HG02870 (cell line): ENCODE results near the gene PCCA.

Experiments
- ATAC-seq: cut with Tn5 transposase; IDR thresholded peaks from one replicate; pipeline ENCODE4 v1.9.1; 2021; ENCODE audit warnings: mild to moderate bottlenecking, moderate library complexity; ENCODE audit not compliant: unreplicated experiment

Gene PCCA

DNA sequence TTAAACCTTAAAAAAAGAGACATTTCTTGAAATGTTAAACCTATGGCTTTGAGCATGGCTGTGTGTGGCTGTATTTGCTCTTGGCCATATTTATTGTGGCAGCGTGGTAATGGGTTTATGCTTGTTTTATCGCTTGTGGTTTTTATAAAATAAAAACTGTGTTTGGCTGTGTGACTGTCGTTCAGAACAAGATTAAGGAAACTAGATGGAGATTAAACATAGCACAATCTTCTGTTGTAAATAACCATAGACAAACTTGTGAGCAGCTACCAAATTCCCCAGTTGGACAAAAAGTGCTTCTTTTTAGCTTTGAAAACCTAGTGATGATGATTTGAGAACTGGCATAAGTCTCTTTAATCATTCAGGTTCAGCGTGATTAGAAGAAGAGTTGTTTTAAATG, 308.7 kb downstream of the PCCA start:
- no peak for ATAC-seq

DNA sequence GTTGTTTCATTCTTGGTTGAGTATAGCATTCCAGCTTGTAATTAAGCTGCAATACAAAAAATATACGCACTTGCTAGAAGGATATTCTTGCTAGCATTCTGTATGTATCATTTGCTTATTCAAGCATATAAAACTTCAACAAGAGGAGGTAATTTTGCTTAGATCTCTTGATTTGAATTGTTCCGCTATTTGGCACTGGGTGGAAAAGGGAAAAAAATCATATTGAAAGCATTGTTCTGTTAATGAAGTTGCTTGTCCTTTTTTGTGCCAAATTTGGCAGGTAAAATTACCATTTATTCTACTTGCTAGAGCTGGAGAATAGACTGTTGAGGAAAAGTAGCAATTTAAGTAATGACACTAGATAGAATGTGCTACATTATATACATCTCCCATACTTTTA, 309.5 kb downstream of the PCCA start:
- ATAC-seq = no peak

DNA sequence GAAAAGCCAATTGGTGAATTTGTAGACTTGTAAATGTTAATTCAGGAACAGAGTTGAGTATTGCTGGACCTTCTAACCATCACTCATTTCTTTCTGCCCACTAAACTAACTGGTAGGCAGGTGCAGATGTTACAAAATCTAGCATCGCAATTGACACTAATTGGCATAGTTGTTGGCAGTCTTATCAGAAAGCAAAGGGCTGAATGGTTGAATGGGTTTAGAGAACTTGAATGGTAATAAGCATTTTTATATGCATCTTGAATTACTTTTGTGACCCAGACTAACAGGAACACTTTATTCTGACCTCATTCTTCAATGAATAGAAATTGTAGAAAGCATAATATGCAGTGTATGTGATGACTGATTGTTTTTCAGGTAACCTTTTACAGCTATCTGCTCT, 310.6 kb downstream of the PCCA start:
- no peak for ATAC-seq

GRCh38 chr13:100403675-100404074, 314.8 kb downstream of the PCCA start:
- no peak for ATAC-seq

DNA sequence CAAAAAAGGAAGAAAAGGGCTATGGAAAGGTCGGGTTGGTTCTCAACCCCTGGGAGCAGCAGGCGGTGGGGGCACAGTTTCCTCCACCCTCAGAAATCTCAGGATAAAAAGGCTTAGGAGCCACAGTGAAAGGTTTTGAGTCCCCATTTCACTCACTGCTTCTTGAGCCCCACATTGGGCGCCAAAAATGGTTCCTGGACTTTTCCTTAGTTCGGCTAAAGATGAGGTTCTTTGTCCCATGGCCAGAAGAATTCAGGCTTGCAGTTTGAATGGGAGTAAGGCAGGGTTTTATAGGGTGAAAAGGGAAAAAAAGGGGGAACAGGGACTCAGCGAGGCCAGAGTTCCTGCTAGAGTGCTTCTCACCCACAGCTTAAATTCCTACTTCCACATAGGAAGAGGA, 320.2 kb downstream of the PCCA start:
- ATAC-seq = no peak

DNA sequence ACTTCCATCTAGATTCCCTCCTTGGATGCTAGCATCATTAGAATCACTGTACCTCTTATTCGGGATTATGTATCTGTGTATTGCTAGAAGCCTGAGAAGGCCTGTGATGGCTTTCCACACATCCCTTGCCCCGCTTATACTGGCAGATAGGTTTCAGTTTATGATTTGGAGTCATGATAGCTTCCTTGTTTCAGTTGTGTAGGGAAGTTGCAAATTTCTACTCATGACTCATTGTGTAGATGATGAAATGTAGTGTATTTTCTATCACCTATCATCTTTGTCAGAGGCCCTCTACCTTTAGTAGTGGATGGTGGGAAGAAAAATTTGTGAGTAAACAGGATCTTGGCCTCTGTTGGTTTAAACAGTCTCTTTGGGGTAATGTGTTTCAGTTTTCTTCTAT, 334.5 kb downstream of the PCCA start:
- ATAC-seq = peak; percentile 51

- ATAC-seq = no peak
These were observed 340.1 kb downstream of the PCCA start for GRCh38 chr13:100428986-100429385.

DNA sequence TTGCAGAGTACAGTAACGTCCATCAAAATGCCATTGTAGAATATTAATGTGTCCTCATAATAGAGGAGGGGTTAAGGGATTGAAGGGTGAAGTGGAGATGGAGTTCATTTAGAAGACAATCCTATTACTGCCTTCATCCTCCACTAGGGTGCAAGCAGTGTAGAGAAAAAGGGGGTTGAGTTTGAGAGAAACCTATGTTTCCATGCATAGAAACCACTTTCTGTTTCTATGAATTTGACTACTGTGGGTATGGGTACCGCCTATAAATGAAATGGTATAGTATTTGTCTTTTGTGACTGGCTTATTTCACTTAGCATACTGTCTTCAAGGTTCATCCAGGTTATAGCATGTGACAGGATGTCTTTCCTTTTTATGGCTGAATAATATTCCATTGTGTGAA, 343.7 kb downstream of the PCCA start:
- no peak for ATAC-seq

DNA sequence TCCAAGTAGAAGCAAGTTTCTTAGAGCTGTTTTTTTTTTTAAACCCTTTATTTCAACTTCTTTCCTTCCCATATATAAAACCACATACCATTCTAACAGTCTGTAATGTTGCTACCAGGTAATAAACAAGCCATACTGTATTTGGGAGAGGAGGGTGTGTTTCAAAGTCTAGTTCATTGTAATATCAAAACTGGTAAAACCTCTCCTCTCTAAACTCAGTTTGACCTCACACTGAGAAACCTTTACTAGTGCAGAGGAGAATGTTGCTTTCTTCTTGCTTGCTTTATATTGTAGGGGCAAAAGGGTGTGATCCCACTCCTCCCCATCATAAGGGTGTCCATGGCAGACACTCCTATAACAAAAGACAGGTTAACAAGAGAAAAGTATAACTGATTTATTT, 344.6 kb downstream of the PCCA start:
- no peak for ATAC-seq

GRCh38 chr13:100434010-100434763, 345.3 kb downstream of the PCCA start:
- ATAC-seq = peak; percentile 99

DNA sequence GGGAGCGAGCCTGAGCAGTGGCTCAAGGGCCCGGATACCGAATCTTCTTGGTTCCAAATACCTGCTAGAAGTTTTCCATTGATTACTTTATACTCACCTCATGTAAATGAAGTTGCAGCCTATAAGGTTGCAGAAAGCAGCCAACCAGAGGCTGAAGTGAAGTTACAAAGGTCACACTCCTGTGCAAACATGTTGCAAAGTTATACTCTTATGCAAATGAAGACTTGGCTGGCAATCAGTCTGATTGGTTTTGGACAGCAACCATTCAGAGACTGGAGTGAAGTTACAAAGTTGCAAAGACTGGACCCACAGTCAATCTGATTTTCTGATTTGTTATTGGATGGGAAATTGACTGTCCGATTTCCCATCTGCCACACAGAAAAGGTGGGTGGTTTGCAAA, 347.2 kb downstream of the PCCA start:
- no peak for ATAC-seq

DNA sequence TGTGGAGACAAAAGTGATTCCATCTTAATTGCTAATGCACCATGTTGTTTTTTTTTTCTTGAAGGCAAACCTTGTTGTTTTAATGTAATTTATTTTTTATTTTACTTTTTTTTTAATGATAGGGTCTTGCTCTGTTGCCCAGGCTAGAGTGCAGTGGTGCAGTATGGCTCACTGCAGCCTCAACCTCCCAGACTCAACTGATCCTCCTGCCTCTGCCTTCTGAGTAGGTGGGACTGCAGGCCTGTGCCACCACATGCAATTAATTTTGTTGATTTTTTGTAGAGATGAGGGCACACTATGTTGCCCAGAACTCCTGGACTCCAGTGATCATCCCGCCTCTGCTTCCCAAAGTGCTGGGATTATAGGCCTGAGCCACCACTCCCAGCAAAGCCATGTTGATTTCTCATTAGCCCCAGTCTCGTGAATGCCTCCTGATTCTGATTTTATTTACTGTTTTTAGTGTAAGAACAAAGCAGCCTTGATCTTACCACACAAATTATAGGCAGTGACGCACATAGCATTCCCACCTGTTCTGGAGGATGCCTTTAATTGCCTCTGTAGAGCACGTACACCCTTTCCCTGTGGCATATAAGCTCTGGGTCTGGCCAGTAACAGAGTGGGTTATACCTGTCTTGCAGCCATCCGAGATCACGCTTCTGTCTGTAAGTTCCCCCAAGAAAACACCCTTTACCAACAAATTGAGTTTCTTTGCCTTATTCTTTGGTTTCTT, 349.3 kb downstream of the PCCA start:
- ATAC-seq = no peak

DNA sequence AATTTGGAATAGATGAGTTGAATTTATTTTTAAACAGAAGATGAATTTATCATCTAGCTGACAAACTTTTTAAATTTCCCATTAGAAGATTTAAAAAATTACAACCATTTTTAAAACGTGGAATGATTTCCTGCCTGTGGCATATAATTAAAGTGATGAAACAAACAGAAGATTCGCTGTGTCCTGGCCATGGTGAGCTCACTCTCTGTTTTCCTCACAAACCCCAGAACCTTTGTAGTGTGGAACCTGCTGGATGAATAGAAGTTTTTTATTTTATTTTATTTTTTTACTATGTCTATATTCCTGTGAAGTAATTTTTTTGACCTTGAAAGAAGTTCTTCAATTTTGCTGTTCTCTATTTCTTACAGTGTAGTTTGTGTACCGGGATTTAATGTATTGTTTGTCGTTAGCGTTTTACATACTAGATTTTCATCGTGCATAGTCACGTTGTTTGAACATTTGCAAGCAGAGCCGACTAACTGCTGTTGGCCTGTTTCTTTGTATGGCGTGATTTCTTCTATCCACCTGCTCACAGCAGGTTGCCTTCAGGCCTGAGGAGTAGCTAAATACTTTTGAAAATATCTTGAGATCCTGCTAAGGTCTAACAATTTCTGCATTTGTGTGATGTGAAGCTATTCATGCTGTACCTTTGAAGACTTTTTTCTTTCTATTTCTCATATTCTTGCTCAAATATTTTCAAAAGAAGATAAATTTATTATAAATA, 350.5 kb downstream of the PCCA start:
- no peak for ATAC-seq

DNA sequence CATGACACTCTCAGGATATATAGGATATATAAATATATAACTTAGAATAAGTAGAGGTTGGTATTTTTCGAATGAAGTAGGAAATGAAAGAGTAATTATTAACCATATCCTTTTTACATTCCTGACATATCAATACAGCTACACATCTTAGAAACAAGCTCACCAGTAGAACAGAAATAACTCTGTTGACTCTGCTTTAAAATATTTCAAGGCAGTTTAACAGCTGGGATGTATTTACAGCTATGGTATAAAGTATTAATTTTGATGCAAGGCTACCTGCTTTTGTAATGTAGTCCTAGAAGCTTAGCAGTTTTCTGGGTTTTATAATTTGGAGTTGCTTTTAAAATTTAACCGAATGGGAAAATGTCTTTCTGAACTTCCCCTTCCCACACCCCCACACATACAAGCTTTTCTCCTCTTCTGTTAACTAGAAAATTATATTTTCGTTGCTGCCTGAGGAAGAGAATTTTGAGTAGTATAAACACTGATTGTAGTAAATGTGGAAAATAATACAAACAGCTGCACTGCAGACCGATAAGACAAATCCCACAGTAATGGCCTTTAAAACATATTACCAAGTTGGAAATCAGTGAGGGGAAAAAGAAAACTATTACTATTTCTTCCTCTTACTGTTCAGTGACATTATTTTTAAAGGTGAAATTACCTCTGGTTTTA, 352.0 kb downstream of the PCCA start:
- no peak for ATAC-seq

- ATAC-seq = no peak
These were observed 353.4 kb downstream of the PCCA start for GRCh38 chr13:100442095-100442832.

- no peak for ATAC-seq
These were observed 354.5 kb downstream of the PCCA start for GRCh38 chr13:100443278-100443997.

- ATAC-seq = no peak
These were observed 355.1 kb downstream of the PCCA start for GRCh38 chr13:100443998-100444328.

DNA sequence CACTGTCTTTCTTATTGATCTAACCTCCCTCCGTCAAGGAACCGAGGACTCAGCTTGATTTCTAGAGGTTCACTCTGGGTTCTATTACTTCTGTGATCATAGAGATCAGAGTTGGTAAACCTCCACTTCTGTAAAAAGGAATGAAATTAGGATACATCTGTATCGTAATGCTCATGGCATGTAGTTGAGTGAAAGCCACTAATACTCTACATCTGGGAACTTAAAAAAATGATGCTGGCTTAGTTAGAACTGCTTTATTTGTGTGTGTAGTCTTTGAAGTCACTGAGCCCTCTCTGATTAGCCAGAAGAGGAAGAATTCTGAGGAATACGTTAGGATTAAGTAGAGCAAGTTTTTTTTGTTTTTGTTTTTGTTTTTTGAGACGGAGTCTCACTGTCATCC, 358.9 kb downstream of the PCCA start:
- no peak for ATAC-seq

DNA sequence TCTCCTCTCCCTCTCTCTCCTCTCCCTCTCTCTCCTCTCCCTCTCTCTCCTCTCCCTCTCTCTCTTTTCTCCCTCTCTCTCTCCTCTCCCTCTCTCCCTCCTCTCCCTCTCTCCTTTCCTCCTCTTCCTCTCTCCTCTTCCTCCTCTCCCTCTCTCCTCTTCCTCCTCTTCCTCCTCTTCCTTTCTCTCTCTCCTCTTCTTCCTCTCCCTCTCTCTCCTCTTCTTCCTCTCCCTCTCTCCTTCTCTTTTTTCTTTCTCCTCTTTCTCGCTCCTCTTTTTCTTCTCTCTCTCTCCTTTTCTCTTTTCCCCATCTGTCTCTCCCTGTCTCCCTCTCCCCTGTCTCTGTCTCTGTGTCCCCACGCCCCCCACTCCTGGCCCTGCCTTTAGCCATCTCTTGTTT, 363.0 kb downstream of the PCCA start:
- no peak for ATAC-seq

- ATAC-seq = no peak
These were observed 366.0 kb downstream of the PCCA start for GRCh38 chr13:100454876-100455275.
